Activated CD4-positive, alpha-beta T cell treated with anti-CD3 and anti-CD28 coated beads, Interleukin-2, Interleukin-4, amounts not matched to agents 100 ng/mL and 50 ng/mL, durations not matched to agents 16 hours and 8 hours (primary cell): Measurements from ENCODE around the gene PROS1.
"Not testable (repeated sequence)": the region's sequence is repeated elsewhere in the genome, so short reads cannot be mapped to it uniquely, and the experiment has no call there.

Experiments
- DNase-seq: peaks from one replicate; pipeline ENCODE4 v3.0.0-alpha.2; 2020; ENCODE audit warnings: low spot score

PROS1 gene

GRCh38 chr3:93969443-93969842 is 4.3 kb downstream of the PROS1 start:
- DNase-seq: no peak

- DNase-seq: not testable (repeated sequence)
These were observed 8.6 kb downstream of the PROS1 start for GRCh38 chr3:93965106-93965505.

- DNase-seq: no peak
These were observed 10.9 kb downstream of the PROS1 start for GRCh38 chr3:93962798-93963197.

GRCh38 chr3:93961489-93961888 is 12.2 kb downstream of the PROS1 start:
- DNase-seq: no peak

- no peak for DNase-seq
These were observed 12.7 kb downstream of the PROS1 start for GRCh38 chr3:93961026-93961425.

- not testable (repeated sequence) for DNase-seq
These were observed 23.7 kb downstream of the PROS1 start for GRCh38 chr3:93949958-93950357.

- not testable (repeated sequence) for DNase-seq
These were observed 36.2 kb downstream of the PROS1 start for GRCh38 chr3:93937485-93937884.

- DNase-seq: no peak
These were observed 37.1 kb downstream of the PROS1 start for GRCh38 chr3:93936549-93936948.

GRCh38 chr3:93934366-93935046 is 39.2 kb downstream of the PROS1 start:
- DNase-seq: no peak

GRCh38 chr3:93931597-93932229 is 42.0 kb downstream of the PROS1 start:
- no peak for DNase-seq

GRCh38 chr3:93930041-93930440 is 43.7 kb downstream of the PROS1 start:
- DNase-seq: no peak

GRCh38 chr3:93926789-93927188 is 46.9 kb downstream of the PROS1 start:
- no peak for DNase-seq

- no peak for DNase-seq
These were observed 49.2 kb downstream of the PROS1 start for GRCh38 chr3:93924491-93924890.

GRCh38 chr3:93923006-93923405 is 50.7 kb downstream of the PROS1 start:
- DNase-seq: no peak

GRCh38 chr3:93917546-93918029 is 56.1 kb downstream of the PROS1 start:
- DNase-seq: not testable (repeated sequence)

- DNase-seq: not testable (repeated sequence)
These were observed 60.1 kb downstream of the PROS1 start for GRCh38 chr3:93913623-93914022.

GRCh38 chr3:93911206-93911605 is 62.5 kb downstream of the PROS1 start:
- DNase-seq: no peak

- DNase-seq: no peak
These were observed 63.6 kb downstream of the PROS1 start for GRCh38 chr3:93910097-93910496.

- DNase-seq: no peak
These were observed 66.6 kb downstream of the PROS1 start for GRCh38 chr3:93907132-93907531.

- no peak for DNase-seq
These were observed 67.5 kb downstream of the PROS1 start for GRCh38 chr3:93906245-93906644.

GRCh38 chr3:93904568-93904967 is 69.1 kb downstream of the PROS1 start:
- DNase-seq: no peak

- not testable (repeated sequence) for DNase-seq
These were observed 95.3 kb downstream of the PROS1 start for GRCh38 chr3:93878250-93879017.

- not testable (repeated sequence) for DNase-seq
These were observed 96.3 kb downstream of the PROS1 start for GRCh38 chr3:93877427-93877826.
